G401.6 (cell line): Measurements from ENCODE around the gene CYP4F11.
"Not testable (repeated sequence)": the region's sequence is repeated elsewhere in the genome, so short reads cannot be mapped to it uniquely, and the experiment has no call there.

Experiments
- FAIRE-seq: peaks from 2 replicates; lab custom pipeline; 2012; peaks lifted over from hg19 to GRCh38; lab: Jason Lieb, UNC

Gene CYP4F11

DNA sequence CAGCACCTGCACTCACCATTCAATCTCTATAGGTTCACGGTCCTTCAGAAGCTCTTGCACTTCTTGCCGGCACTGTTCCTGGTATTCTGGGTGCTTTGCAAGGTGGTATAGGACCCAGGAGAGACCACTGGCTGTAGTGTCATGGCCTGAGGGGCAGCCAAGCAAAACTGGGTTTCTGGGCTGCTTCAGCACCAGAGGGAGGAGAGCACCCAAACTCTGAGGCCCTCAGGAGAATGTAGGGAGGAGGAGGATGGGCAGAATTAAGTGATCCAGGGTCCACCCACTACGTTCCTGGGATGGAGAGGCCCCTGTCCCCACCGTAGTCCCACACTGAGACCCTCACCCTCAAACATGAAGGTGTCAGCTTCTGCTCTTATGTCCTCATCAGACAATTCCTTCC lies 12.3 kb downstream of the CYP4F11 start:
- FAIRE-seq, result no peak

- no peak for FAIRE-seq
Measured at GRCh38 chr19:15919243-15919642, 15.1 kb downstream of the CYP4F11 start.

DNA sequence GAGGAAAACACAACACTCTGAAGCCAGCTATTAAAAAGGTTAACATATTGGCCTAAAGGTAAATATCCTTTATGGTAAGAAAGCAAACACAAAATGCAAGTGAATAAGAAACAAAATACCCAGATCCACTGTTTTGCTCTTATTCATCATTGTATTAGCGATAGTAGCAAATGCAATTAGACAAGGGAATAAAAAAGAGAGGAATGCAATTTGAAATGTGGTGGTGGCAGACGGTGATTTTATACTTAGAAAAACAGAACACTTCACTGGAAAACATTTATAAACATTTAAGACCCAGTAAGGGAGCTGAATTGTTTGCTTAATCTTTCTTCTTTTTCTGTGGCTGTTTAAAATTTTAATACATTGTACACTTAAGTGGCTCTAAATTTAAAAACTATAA lies 19.2 kb downstream of the CYP4F11 start:
- FAIRE-seq, result no peak

GRCh38 chr19:15913830-15914229 lies 20.5 kb downstream of the CYP4F11 start:
- FAIRE-seq, result no peak

DNA sequence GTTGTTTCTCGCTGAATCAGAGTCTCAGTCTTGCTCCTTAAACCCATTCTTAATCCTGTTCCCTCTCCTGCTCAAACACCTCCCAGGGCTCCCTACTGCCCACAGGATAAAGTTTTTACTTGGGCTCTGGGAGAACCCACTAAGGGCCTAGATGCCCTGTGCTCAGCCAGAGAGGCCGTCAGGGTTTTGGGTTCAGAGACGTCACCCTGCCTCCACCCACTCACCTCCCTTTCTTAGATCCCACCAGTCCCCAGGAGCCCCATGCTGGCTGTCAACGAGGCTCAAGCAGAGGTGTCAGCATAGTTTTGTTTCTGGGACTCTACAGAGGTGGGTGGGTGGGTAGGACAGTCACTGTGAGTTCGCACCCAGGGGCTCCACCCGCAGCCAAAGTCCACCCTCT lies 20.9 kb downstream of the CYP4F11 start:
- no peak for FAIRE-seq

GRCh38 chr19:15911599-15912235 lies 22.6 kb downstream of the CYP4F11 start:
- FAIRE-seq, result no peak

- FAIRE-seq, result no peak
Measured at GRCh38 chr19:15905026-15905425, 29.3 kb downstream of the CYP4F11 start.

- not testable (repeated sequence) for FAIRE-seq
Measured at GRCh38 chr19:15902898-15903297, 31.4 kb downstream of the CYP4F11 start.

- no peak for FAIRE-seq
Measured at GRCh38 chr19:15902254-15902653, 32.1 kb downstream of the CYP4F11 start.

- no peak for FAIRE-seq
Measured at GRCh38 chr19:15900504-15900903, 33.8 kb downstream of the CYP4F11 start.

GRCh38 chr19:15900032-15900431 lies 34.3 kb downstream of the CYP4F11 start:
- FAIRE-seq, result not testable (repeated sequence)

DNA sequence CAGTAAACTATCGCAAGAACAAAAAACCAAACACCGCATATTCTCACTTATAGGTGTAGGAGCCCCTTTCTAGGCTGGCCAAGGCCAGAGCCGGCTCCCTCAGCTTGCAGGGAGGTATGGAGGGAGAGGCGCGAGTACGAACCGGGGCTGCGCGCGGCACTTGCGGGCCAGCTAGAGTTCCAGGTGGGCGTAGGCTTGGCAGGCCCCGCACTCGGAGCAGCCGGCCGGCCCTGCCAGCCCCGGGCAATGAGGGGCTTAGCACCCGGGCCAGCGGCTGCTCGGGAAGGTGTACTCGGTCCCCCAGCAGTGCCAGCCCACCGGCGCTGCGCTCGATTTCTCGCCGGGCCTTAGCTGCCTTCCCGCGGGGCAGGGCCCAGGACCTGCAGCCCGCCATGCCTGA lies 34.8 kb downstream of the CYP4F11 start:
- FAIRE-seq, result not testable (repeated sequence)

DNA sequence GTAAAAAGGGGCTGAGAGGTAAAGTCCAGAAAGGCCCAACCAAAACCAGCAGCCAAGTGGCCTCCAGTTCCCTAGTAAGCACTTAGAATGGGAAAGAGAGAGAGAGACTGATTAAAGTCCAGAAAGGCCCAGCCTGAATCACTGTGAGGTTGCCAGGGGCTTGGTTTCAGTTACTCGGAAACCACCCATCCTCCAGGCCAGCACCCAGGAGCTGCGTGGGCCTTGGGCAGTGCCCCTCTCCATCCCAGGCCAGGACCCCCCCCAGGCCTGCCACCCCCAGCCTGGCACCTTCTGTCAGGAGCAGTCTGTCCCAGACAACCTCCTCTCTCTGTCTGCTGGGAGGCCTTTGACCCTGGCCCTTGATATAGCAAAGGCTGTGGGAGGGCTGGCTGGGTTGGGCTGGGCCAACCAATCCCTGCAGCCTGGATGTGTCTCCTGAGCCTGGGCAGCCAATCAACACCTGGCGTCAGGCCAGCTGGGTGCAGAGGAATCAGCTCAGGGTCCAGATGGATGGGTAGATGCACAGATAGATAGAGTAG lies 36.5 kb downstream of the CYP4F11 start, which contains the start of gene CYP4F2:
Gene CYP4F2 (minus strand): TSS at position 337 of the 539 bp plus-strand sequence. CDS start 463 bp downstream, outside the sequence.
- no peak for FAIRE-seq

GRCh38 chr19:15897026-15897737 lies 37.1 kb downstream of the CYP4F11 start:
- FAIRE-seq, result no peak

- FAIRE-seq, result no peak
Measured at GRCh38 chr19:15895876-15896430, 38.4 kb downstream of the CYP4F11 start.

DNA sequence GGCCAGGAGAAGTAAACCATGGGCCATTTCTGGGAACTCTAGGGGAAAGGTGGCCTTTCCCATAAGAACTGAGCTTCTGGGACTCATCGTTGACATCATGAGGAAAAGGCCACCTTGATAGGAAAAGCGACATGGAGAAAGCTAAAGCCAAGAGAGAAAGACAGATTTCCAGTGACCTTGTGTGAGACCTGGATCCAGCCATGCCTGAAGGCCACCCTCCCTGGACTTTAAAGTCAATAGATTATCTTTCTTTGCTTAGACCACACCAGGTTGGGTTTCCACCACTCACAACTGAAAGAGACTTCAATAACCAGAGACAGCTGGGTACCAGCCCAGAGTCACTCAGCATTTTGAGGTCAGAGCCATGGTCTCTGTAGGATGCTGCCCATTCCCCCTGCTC lies 40.0 kb downstream of the CYP4F11 start:
- FAIRE-seq, result no peak

DNA sequence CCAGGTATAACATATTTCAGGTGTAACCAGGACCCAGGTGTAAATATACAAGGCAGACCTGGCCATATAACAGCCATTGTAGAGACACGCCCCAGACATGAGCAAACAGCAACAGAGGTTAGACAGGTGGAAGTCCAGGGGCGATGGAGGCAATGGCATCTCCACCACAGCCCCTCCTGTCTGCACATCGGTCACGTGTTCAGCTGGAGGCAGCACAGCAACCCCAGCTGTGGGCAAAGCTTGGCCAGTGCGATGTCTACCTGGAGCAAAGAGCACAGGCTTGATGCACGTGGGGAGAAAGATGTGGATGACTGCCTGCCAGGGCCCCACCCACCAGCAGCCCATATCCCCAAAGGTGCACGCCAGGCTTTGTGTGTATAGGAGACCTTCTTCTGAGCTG lies 40.9 kb downstream of the CYP4F11 start:
- no peak for FAIRE-seq

GRCh38 chr19:15892012-15892411 lies 42.3 kb downstream of the CYP4F11 start:
- no peak for FAIRE-seq

DNA sequence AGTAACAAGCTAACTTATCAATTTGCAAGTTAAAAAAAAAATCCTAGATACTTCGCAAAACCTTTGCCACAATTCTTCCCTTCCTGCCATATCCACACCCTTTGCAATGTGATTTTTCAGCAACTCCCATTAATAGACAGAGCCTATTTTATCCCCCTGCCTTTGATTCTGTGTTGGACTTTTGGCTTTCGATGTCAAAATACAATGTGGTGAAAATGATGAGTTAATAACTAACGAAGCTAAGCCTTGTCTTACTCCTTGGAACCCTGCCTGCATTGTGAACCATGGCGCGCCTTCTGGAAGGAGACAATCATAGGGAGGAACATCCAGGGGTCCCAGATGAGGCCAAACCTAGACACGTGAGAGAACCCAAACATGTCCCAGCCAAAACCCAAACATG lies 42.9 kb downstream of the CYP4F11 start:
- FAIRE-seq, result no peak

GRCh38 chr19:15889339-15889738 lies 45.0 kb downstream of the CYP4F11 start:
- not testable (repeated sequence) for FAIRE-seq

DNA sequence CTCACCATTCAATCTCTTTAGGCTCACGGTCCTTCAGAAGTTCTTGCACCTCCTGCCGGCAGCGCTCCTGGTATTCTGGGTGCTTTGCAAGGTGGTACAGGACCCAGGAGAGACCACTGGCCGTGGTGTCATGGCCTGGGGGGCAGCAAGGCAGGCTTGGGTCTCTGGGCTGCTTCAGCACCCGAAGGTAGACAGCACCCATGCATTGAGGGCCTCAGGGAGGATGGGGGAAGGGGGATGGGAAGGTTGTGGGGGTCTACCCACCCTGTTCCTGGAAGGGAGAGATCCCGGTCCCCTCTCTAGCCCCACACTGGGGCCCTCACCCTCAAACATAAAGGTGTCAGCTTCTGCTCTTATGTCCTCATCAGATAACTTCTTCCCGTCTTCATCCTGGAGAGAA lies 48.4 kb downstream of the CYP4F11 start:
- FAIRE-seq, result no peak

- FAIRE-seq, result no peak
Measured at GRCh38 chr19:15885167-15885566, 49.2 kb downstream of the CYP4F11 start.

- FAIRE-seq, result not testable (repeated sequence)
Measured at GRCh38 chr19:15883329-15883728, 51.0 kb downstream of the CYP4F11 start.
